WTC11 (cell line): Measurements from ENCODE around the gene GABRG3. TPM values are rescaled to one million over a fixed set of nuclear protein-coding genes. Genes with fewer than 3 reads are reported as not detected.

Experiments
- ATAC-seq: fragments of 200-7000 bp; cut with Tn5 transposase; 2 replicates; pipeline ENCODE4 v1.10.0; 2021; ENCODE audit warnings: mild to moderate bottlenecking, moderate library complexity
- CTCF ChIA-PET: fragments of 300-600 bp; sonication (Branson Sonifier 250); formaldehyde crosslinking; loops from one replicate; lab custom pipeline; 2021; ENCODE audit warnings: antibody characterized with exemption; lab: Charles Lee
- POLR2A ChIA-PET: fragments of 350-600 bp; sonication (Branson Sonifier 250); formaldehyde crosslinking; loops from one replicate; lab custom pipeline; 2021; ENCODE audit warnings: antibody characterized with exemption; lab: Charles Lee
- DNase-seq: peaks from one replicate; pipeline ENCODE4 v3.0.0; 2021; ENCODE audit warnings: low spot score
- H3K27ac Mint-ChIP-seq: 2 replicates; pipeline ENCODE4 v1.8.0; 2021; ENCODE audit warnings: mixed read lengths
- H3K27me3 Mint-ChIP-seq: 2 replicates; pipeline ENCODE4 v1.8.0; 2021; ENCODE audit warnings: low read depth, mild to moderate bottlenecking, moderate library complexity, mixed read lengths
- H3K36me3 Mint-ChIP-seq: 2 replicates; pipeline ENCODE4 v1.8.0; 2021; ENCODE audit warnings: mixed read lengths
- H3K4me1 Mint-ChIP-seq: 2 replicates; pipeline ENCODE4 v1.8.0; 2022; ENCODE audit warnings: mixed read lengths
- H3K4me3 Mint-ChIP-seq: 2 replicates; pipeline ENCODE4 v1.8.0; 2021; ENCODE audit warnings: mild to moderate bottlenecking, moderate library complexity, mixed read lengths
- H3K9me3 Mint-ChIP-seq: 2 replicates; pipeline ENCODE4 v1.8.0; 2021; ENCODE audit warnings: mixed read lengths
- ATF1 ChIP-seq: sonication (generic); formaldehyde crosslinking; IDR thresholded peaks from 2 replicates; pipeline ENCODE4 v1.8.1; 2023; ENCODE audit warnings: mild to moderate bottlenecking, moderate library complexity, missing genetic modification reagents
- CBFB ChIP-seq: sonication (generic); formaldehyde crosslinking; IDR thresholded peaks from 2 replicates; pipeline ENCODE4 v1.8.1; 2022; ENCODE audit warnings: mild to moderate bottlenecking, low read depth, missing genetic modification reagents
- CREB1 ChIP-seq: sonication (generic); formaldehyde crosslinking; IDR thresholded peaks from 2 replicates; pipeline ENCODE4 v1.8.0; 2023; ENCODE audit warnings: mild to moderate bottlenecking, missing genetic modification reagents
- EMX1 ChIP-seq: fragments of 250-450 bp; sonication (Bioruptor Pico); IDR thresholded peaks from 2 replicates; pipeline ENCODE4 v1.8.0; 2021; ENCODE audit warnings: mild to moderate bottlenecking
- GABPB1 ChIP-seq: sonication (generic); formaldehyde crosslinking; IDR thresholded peaks from 2 replicates; pipeline ENCODE4 v1.8.1; 2023; ENCODE audit warnings: mild to moderate bottlenecking, missing genetic modification reagents
- IRF2 ChIP-seq: sonication (generic); formaldehyde crosslinking; IDR thresholded peaks from 2 replicates; pipeline ENCODE4 v1.8.0; 2022; ENCODE audit warnings: low read depth, missing genetic modification reagents, borderline replicate concordance
- JUN ChIP-seq: sonication (generic); formaldehyde crosslinking; IDR thresholded peaks from 2 replicates; pipeline ENCODE4 v1.8.0; 2023; ENCODE audit warnings: mild to moderate bottlenecking, missing genetic modification reagents
- MXD4 ChIP-seq: fragments of 250-450 bp; sonication (Bioruptor Pico); IDR thresholded peaks from 2 replicates; pipeline ENCODE4 v1.8.0; 2021; ENCODE audit warnings: mild to moderate bottlenecking, moderate library complexity, borderline replicate concordance
- NFATC4 ChIP-seq: fragments of 250-450 bp; sonication (Bioruptor Pico); IDR thresholded peaks from 2 replicates; pipeline ENCODE4 v1.9.0; 2021; ENCODE audit warnings: mild to moderate bottlenecking
- TCF7 ChIP-seq: sonication (generic); formaldehyde crosslinking; IDR thresholded peaks from 2 replicates; pipeline ENCODE4 v1.8.0; 2022; ENCODE audit warnings: mild to moderate bottlenecking, low read depth, missing genetic modification reagents, moderate library complexity
- ZNF138 ChIP-seq: sonication (generic); formaldehyde crosslinking; conservative IDR thresholded peaks from 2 replicates; pipeline ENCODE4 v1.8.1; 2022; ENCODE audit warnings: mild to moderate bottlenecking, moderate library complexity, missing genetic modification reagents
- total RNA-seq: library from RNA; stranded (reverse); gene quantifications from 3 replicates; pipeline ENCODE4 v1.2.3, GENCODE V29; 2021
- TF ChIP-seq, protein P1 (sequence below): sonication (generic); formaldehyde crosslinking; IDR thresholded peaks from 2 replicates; pipeline ENCODE4 v1.8.0; 2022; ENCODE audit warnings: mild to moderate bottlenecking, missing genetic modification reagents
- TF ChIP-seq, protein P2 (sequence below): fragments of 250-450 bp; sonication (Bioruptor Pico); IDR thresholded peaks from 2 replicates; pipeline ENCODE4 v1.8.0; 2021; ENCODE audit warnings: mild to moderate bottlenecking
- TF ChIP-seq, protein P3 (sequence below): sonication (generic); formaldehyde crosslinking; IDR thresholded peaks from 2 replicates; pipeline ENCODE4 v1.8.1; 2022; ENCODE audit warnings: mild to moderate bottlenecking, moderate library complexity, missing genetic modification reagents
- TF ChIP-seq, protein P4 (sequence below): fragments of 250-450 bp; sonication (Bioruptor Pico); conservative IDR thresholded peaks from 2 replicates; pipeline ENCODE4 v1.9.0; 2021; ENCODE audit warnings: mild to moderate bottlenecking
- TF ChIP-seq, protein P5 (sequence below): sonication (generic); formaldehyde crosslinking; IDR thresholded peaks from 2 replicates; pipeline ENCODE4 v1.8.1; 2022; ENCODE audit warnings: mild to moderate bottlenecking, missing genetic modification reagents, moderate library complexity, borderline replicate concordance
- TF ChIP-seq, protein P6 (sequence below): sonication (generic); formaldehyde crosslinking; IDR thresholded peaks from 2 replicates; pipeline ENCODE4 v1.8.1; 2022; ENCODE audit warnings: missing genetic modification reagents, borderline replicate concordance
- TF ChIP-seq, protein P7 (sequence below): sonication (generic); formaldehyde crosslinking; IDR thresholded peaks from 2 replicates; pipeline ENCODE4 v1.8.0; 2023; ENCODE audit warnings: missing genetic modification reagents
- TF ChIP-seq, protein P8 (sequence below): sonication (generic); formaldehyde crosslinking; IDR thresholded peaks from 2 replicates; pipeline ENCODE4 v1.8.0; 2022; ENCODE audit warnings: mild to moderate bottlenecking, missing genetic modification reagents
- TF ChIP-seq, protein P9 (sequence below): sonication (generic); formaldehyde crosslinking; IDR thresholded peaks from 2 replicates; pipeline ENCODE4 v1.8.0; 2022; ENCODE audit warnings: mild to moderate bottlenecking, missing genetic modification reagents

The GABRG3 gene
- total RNA-seq, 1 experiment from 2014 or later = 0.72 TPM

DNA sequence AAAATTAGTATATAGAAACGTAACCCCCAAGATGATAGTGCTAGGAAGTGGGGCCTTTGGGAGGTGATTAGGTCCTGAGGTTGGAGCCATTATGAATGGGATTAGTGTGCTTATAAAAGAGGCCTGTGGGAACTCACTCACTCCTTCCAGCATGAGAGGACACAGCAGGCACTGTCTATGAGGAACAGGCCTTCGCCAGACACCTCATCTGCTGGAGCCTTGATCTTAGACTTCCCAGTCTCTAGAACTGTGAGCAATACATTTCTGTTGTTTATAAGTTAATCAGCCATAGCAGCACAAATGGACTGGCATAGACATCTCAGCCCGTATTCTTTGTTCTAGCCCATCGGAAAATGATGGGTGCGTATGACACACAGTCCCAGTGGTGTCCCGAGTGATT, 152.3 kb downstream of the GABRG3 start (continued):
- TF ChIP-seq JUN (CRISPR knock-in tag) (no peak), IRF2 (CRISPR knock-in tag) (no peak), EMX1 (CRISPR knock-in tag) (no peak)

DNA sequence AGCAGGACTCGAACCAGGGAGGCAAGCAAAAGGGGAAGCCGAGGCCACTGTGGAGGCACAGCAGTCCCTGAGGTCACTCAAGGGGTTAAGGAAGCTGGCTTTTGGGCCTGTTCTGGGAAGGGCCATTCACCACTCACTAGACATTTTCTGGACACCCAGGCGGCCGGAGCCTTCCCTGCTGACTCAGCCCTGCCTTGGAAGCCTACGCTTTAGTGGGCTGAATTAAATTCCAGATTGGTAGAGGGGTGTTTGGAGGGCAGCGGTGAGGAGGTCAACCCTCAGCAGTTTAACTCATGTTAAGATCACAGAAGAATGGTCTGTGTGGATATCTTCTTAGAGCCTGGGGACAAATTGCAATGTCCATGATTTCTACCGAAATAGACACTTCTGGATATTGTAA, 152.8 kb downstream of the GABRG3 start:
- ChIA-PET CTCF (no interaction called here), POLR2A (no interaction called here)
- ATAC-seq (no peak), DNase-seq (no peak)
- no peaks in the 10 kb centered on the region for H3K36me3 Mint-ChIP-seq
- peaks cover 7% of the 10 kb centered on the region for H3K4me1 Mint-ChIP-seq
- H3K27ac Mint-ChIP-seq = 0 out of 2 replicates have a peak overlapping the region, but pooled peaks have one; percentile 43
- no peaks in the 10 kb centered on the region for H3K27me3 Mint-ChIP-seq
- peaks cover 10% of the 10 kb centered on the region for H3K9me3 Mint-ChIP-seq
- H3K4me3 Mint-ChIP-seq = no peak overlapping the region
- TF ChIP-seq, protein P1, sequence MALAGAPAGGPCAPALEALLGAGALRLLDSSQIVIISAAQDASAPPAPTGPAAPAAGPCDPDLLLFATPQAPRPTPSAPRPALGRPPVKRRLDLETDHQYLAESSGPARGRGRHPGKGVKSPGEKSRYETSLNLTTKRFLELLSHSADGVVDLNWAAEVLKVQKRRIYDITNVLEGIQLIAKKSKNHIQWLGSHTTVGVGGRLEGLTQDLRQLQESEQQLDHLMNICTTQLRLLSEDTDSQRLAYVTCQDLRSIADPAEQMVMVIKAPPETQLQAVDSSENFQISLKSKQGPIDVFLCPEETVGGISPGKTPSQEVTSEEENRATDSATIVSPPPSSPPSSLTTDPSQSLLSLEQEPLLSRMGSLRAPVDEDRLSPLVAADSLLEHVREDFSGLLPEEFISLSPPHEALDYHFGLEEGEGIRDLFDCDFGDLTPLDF (CRISPR knock-in tag) = no peak
- TF ChIP-seq MXD4 = no peak

DNA sequence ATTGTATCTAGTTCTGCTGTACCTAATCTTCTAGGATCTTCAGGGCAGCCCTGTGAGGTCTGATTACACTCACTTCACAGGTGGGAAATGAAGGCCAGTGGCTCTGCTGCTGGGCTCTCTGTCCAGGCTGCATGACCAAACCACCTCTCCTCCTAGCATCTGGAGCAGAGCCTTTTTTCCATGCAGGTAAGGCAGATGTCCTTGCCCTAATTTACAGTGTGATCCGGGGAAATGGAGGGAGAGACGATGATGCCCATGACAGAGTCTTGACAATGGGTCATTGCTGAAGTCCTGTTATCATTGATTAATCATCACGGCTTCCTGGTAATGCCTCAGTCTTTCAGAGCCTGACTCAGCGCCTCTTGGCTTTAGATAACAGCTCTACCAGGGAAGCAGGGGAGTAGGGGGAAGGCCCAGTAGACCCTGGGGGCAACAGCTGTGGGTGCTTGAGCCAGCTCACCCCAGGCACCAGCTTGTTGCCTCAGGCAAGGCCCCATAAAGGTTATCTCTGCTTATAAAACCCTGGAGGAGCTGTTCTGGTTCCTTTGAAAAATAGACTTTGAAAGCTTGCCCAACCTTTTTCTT, 153.4 kb downstream of the GABRG3 start:
- H3K36me3 Mint-ChIP-seq = no peaks in the 10 kb centered on the region
- DNase-seq = no peak
- no peaks in the 10 kb centered on the region for H3K27me3 Mint-ChIP-seq
- H3K4me3 Mint-ChIP-seq = no peak overlapping the region
- ChIA-PET POLR2A (interaction anchor here (0.6 kb wide), 1 partner anchor 41 kb away, joined by 6 read pairs; no protein-coding TSS in a partner anchor), CTCF (no interaction called here)
- H3K27ac Mint-ChIP-seq = no peak overlapping the region
- no peak for ATAC-seq
- peaks cover 10% of the 10 kb centered on the region for H3K9me3 Mint-ChIP-seq
- peaks cover 7% of the 10 kb centered on the region for H3K4me1 Mint-ChIP-seq
- TF ChIP-seq, protein P2, sequence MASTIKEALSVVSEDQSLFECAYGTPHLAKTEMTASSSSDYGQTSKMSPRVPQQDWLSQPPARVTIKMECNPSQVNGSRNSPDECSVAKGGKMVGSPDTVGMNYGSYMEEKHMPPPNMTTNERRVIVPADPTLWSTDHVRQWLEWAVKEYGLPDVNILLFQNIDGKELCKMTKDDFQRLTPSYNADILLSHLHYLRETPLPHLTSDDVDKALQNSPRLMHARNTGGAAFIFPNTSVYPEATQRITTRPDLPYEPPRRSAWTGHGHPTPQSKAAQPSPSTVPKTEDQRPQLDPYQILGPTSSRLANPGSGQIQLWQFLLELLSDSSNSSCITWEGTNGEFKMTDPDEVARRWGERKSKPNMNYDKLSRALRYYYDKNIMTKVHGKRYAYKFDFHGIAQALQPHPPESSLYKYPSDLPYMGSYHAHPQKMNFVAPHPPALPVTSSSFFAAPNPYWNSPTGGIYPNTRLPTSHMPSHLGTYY = no peak
- no peak for TF ChIP-seq CREB1 (CRISPR knock-in tag)
- TF ChIP-seq, protein P3, sequence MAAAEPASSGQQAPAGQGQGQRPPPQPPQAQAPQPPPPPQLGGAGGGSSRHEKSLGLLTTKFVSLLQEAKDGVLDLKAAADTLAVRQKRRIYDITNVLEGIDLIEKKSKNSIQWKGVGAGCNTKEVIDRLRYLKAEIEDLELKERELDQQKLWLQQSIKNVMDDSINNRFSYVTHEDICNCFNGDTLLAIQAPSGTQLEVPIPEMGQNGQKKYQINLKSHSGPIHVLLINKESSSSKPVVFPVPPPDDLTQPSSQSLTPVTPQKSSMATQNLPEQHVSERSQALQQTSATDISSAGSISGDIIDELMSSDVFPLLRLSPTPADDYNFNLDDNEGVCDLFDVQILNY (CRISPR knock-in tag) = no peak
- TF ChIP-seq EMX1 (CRISPR knock-in tag) = no peak
- TF ChIP-seq, protein P4, sequence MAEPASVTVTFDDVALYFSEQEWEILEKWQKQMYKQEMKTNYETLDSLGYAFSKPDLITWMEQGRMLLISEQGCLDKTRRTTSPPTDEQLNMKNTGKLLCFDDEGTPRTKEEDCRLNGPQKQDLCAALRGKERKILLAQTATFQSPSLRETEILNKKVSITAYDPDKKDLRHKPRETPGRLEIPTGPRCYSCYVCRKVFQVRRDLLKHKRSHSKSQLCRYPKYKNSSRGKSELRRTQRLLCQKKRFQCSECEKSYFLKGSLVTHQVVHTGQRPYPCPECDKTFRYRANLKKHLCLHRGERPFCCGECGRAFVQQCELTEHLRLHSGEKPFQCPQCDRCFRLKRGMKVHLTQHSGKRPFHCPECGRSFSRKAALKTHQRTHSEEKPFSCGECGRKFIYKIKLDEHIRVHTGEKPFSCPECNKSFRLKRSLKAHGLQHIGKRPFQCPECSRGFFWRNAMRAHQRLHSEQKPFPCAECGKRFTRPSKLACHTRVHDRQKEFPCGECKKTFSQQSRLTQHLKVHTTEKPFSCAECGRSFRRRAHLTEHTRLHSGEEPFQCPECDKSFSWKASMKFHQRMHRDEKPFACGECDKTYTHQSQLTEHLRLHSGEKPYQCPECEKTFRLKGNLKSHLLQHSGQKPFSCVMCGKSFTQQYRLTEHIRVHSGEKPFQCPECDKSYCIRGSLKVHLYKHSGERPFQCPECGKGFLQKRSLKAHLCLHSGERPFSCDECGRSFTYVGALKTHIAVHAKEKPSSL (CRISPR knock-in tag) = no peak
- TF ChIP-seq, protein P5, sequence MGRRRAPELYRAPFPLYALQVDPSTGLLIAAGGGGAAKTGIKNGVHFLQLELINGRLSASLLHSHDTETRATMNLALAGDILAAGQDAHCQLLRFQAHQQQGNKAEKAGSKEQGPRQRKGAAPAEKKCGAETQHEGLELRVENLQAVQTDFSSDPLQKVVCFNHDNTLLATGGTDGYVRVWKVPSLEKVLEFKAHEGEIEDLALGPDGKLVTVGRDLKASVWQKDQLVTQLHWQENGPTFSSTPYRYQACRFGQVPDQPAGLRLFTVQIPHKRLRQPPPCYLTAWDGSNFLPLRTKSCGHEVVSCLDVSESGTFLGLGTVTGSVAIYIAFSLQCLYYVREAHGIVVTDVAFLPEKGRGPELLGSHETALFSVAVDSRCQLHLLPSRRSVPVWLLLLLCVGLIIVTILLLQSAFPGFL (CRISPR knock-in tag) = no peak
- TF ChIP-seq CBFB = no peak

DNA sequence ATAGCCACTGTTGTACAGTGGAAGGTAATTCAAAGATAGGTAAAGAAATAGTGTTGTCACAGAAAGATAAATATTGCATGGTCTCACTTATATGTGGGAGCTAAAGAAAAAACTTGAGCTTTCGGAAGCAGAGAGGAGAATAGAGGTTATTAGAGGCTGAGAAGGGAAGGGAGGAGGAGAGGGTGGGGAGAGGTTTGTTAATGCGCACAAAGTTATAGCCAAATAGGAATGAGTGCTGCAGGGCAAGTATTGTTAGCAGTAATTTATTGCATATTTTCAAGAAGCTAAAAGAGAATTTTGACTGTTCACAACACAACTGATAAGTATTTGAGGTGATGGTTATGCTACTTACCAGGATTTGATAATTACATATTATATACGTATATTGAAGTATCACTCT, 154.2 kb downstream of the GABRG3 start:
- no peak overlapping the region for H3K4me3 Mint-ChIP-seq
- POLR2A ChIA-PET = interaction anchor here (0.5 kb wide), 1 partner anchor 40 kb away, joined by 3 read pairs; no protein-coding TSS in a partner anchor
- no peak for DNase-seq
- TF ChIP-seq, protein P6, sequence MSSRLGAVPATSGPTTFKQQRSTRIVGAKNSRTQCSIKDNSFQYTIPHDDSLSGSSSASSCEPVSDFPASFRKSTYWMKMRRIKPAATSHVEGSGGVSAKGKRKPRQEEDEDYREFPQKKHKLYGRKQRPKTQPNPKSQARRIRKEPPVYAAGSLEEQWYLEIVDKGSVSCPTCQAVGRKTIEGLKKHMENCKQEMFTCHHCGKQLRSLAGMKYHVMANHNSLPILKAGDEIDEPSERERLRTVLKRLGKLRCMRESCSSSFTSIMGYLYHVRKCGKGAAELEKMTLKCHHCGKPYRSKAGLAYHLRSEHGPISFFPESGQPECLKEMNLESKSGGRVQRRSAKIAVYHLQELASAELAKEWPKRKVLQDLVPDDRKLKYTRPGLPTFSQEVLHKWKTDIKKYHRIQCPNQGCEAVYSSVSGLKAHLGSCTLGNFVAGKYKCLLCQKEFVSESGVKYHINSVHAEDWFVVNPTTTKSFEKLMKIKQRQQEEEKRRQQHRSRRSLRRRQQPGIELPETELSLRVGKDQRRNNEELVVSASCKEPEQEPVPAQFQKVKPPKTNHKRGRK = no peak
- TF ChIP-seq ATF1 (no peak), GABPB1 (CRISPR knock-in tag) (no peak), ZNF138 (CRISPR knock-in tag) (no peak), TCF7 (CRISPR knock-in tag) (no peak), IRF2 (CRISPR knock-in tag) (no peak), NFATC4 (CRISPR knock-in tag) (no peak)
- TF ChIP-seq, protein P7, sequence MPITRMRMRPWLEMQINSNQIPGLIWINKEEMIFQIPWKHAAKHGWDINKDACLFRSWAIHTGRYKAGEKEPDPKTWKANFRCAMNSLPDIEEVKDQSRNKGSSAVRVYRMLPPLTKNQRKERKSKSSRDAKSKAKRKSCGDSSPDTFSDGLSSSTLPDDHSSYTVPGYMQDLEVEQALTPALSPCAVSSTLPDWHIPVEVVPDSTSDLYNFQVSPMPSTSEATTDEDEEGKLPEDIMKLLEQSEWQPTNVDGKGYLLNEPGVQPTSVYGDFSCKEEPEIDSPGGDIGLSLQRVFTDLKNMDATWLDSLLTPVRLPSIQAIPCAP (CRISPR knock-in tag) = no peak
- TF ChIP-seq, protein P8, sequence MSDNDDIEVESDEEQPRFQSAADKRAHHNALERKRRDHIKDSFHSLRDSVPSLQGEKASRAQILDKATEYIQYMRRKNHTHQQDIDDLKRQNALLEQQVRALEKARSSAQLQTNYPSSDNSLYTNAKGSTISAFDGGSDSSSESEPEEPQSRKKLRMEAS (CRISPR knock-in tag) = no peak
- TF ChIP-seq, protein P9, sequence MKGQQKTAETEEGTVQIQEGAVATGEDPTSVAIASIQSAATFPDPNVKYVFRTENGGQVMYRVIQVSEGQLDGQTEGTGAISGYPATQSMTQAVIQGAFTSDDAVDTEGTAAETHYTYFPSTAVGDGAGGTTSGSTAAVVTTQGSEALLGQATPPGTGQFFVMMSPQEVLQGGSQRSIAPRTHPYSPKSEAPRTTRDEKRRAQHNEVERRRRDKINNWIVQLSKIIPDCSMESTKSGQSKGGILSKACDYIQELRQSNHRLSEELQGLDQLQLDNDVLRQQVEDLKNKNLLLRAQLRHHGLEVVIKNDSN (CRISPR knock-in tag) = no peak
- TF ChIP-seq, all 79 proteins: peak for 0
- no peaks in the 10 kb centered on the region for H3K27me3 Mint-ChIP-seq
- H3K27ac Mint-ChIP-seq = no peak overlapping the region
- CTCF ChIA-PET = no interaction called here
- no peak for ATAC-seq
- H3K9me3 Mint-ChIP-seq = peaks cover 10% of the 10 kb centered on the region
- H3K4me1 Mint-ChIP-seq = peaks cover 7% of the 10 kb centered on the region
- no peaks in the 10 kb centered on the region for H3K36me3 Mint-ChIP-seq
